Tibial nerve (tissue), 4 donors: ENCODE data around the gene FGF14.

Experiments
- CTCF ChIP-seq, 5 experiments: fragments of 200-600 bp in 3 of 5; fragments of 450-650 bp in 2 of 5; sonication (generic) in 3 of 5; IDR thresholded peaks; one replicate each; pipeline ENCODE4 v1.5.1; 2016 to 2019; ENCODE audit warnings: antibody characterized with exemption in 5 of 5, mild to moderate bottlenecking in 3 of 5, moderate library complexity in 2 of 5
- EP300 ChIP-seq, 2 donors: sonication (generic); formaldehyde crosslinking; IDR thresholded peaks; one replicate each; pipeline ENCODE4 v1.6.1; 2017; ENCODE audit warnings: antibody characterized with exemption in 2 of 2, mild to moderate bottlenecking in 1 of 2

GRCh38 chr13:102091231-102091630 is 310.6 kb downstream of the FGF14 start:
- no peak for TF ChIP-seq CTCF (IDR thresholded peaks at IDR 0.05)
- TF ChIP-seq EP300 (IDR thresholded peaks at IDR 0.05), result no peak
